Measurements from ENCODE around the gene CIB4. TPM values are rescaled to one million over a fixed set of nuclear protein-coding genes. Genes with fewer than 3 reads are reported as not detected.

CIB4 gene
- total and polyA plus RNA-seq, 2 donors (not counting 1 experiment from before 2014, with no cell fraction given): not detected

- no peaks in the 10 kb centered on the region for H3K36me3 ChIP-seq (replicated peaks in 1 of 2; ENCODE audit: control extremely low read depth in 1 of 2, control insufficient read depth in 1 of 2, extremely low read depth in 1 of 2, insufficient read depth in 2 of 2, low read length in 1 of 2)
- no peak overlapping the region for H3K4me2 ChIP-seq (replicated peaks; ENCODE audit: low read depth, low read length, poor library complexity, severe bottlenecking)
- Mint-ChIP-seq H3K27ac (no peak overlapping the region), H3K4me1 (no peaks in the 10 kb centered on the region), H3K9me3 (ENCODE audit: insufficient read depth) (no peaks in the 10 kb centered on the region), H3K4me3 (no peak overlapping the region), H3K27me3 (peaks cover 22% of the 10 kb centered on the region)
- intact Hi-C loops (cut with micrococcal nuclease): no loop called here
- H4K20me1 ChIP-seq (ENCODE audit: control insufficient read depth, insufficient read depth, low read length, poor library complexity, severe bottlenecking): no peaks in the 10 kb centered on the region
- ChIA-PET CTCF (no interaction called here), POLR2A (no interaction called here)
- H3K79me2 ChIP-seq (ENCODE audit: control insufficient read depth, insufficient read depth, low read length): no peaks in the 10 kb centered on the region
- H2AFZ ChIP-seq (ENCODE audit: insufficient read depth, low read depth, low read length, poor library complexity, severe bottlenecking): no peak overlapping the region
- peaks cover 0 to 3% (median 0%) of the 10 kb centered on the region in 3 donors for H3K9me3 ChIP-seq (ENCODE audit: control extremely low read depth in 1 of 3, control insufficient read depth in 2 of 3, insufficient read depth in 1 of 3, low read length in 2 of 3)
- no peaks in the 10 kb centered on the region for H3K27me3 ChIP-seq (replicated peaks in 1 of 4; ENCODE audit: control extremely low read depth in 1 of 4, control insufficient read depth in 3 of 4, insufficient read depth in 4 of 4, low read length in 3 of 4)
- WGBS (ENCODE audit: insufficient coverage): 86% methylated on average over 9 of the region's 10 CpGs
- no peak overlapping the region for H3K4me3 ChIP-seq (ENCODE audit: control extremely low read depth in 1 of 5, extremely low read depth in 1 of 5, insufficient read depth in 1 of 5, low read depth in 2 of 5, low read length in 4 of 5)
- ATAC-seq (ENCODE audit: low read depth): no peak
- H3K27ac ChIP-seq (ENCODE audit: low read length in 2 of 2): no peak overlapping the region
- no peak overlapping the region for H3K9ac ChIP-seq (ENCODE audit: low read length)
- TF ChIP-seq EZH2 (IDR thresholded peaks at IDR 0.05; ENCODE audit: borderline replicate concordance, insufficient read depth, low read depth, low read length, poor library complexity, severe bottlenecking) (no peak), CTCF (IDR thresholded peaks at IDR 0.05) (no peak)
- no peaks in the 10 kb centered on the region for H3K4me1 ChIP-seq (ENCODE audit: control insufficient read depth in 2 of 2, insufficient read depth in 2 of 2, low read length in 2 of 2)
- DNase-seq: no peak
These were observed 11.4 kb downstream of the CIB4 start for GRCh38 chr2:26629751-26630150.

- H3K27ac ChIP-seq (ENCODE audit: low read length in 2 of 2): no peak overlapping the region
- H4K20me1 ChIP-seq (ENCODE audit: control insufficient read depth, insufficient read depth, low read length, poor library complexity, severe bottlenecking): no peaks in the 10 kb centered on the region
- no peaks in the 10 kb centered on the region for H3K4me1 ChIP-seq (ENCODE audit: control insufficient read depth in 2 of 2, insufficient read depth in 2 of 2, low read length in 2 of 2)
- H3K4me3 ChIP-seq (ENCODE audit: control extremely low read depth in 1 of 5, extremely low read depth in 1 of 5, insufficient read depth in 1 of 5, low read depth in 2 of 5, low read length in 4 of 5): no peak overlapping the region
- H3K27ac Mint-ChIP-seq: no peak overlapping the region
- no peaks in the 10 kb centered on the region for H3K79me2 ChIP-seq (ENCODE audit: control insufficient read depth, insufficient read depth, low read length)
- ChIA-PET POLR2A (no interaction called here), CTCF (no interaction called here)
- DNase-seq: no peak
- no peaks in the 10 kb centered on the region for H3K4me1 Mint-ChIP-seq
- ATAC-seq (ENCODE audit: low read depth): no peak
- no peak for TF ChIP-seq EZH2 (IDR thresholded peaks at IDR 0.05; ENCODE audit: borderline replicate concordance, insufficient read depth, low read depth, low read length, poor library complexity, severe bottlenecking)
- no peak for TF ChIP-seq CTCF (IDR thresholded peaks at IDR 0.05)
- H3K27me3 ChIP-seq (replicated peaks in 1 of 4; ENCODE audit: control extremely low read depth in 1 of 4, control insufficient read depth in 3 of 4, insufficient read depth in 4 of 4, low read length in 3 of 4): no peaks in the 10 kb centered on the region
- 68% methylated on average over 5 of the region's 5 CpGs for WGBS (ENCODE audit: insufficient coverage)
- intact Hi-C loops (cut with micrococcal nuclease): no loop called here
- H3K4me3 Mint-ChIP-seq: no peak overlapping the region
- peaks cover 22% of the 10 kb centered on the region for H3K27me3 Mint-ChIP-seq
- H3K9ac ChIP-seq (ENCODE audit: low read length): no peak overlapping the region
- H2AFZ ChIP-seq (ENCODE audit: insufficient read depth, low read depth, low read length, poor library complexity, severe bottlenecking): no peak overlapping the region
- H3K9me3 ChIP-seq (ENCODE audit: control extremely low read depth in 1 of 3, control insufficient read depth in 2 of 3, insufficient read depth in 1 of 3, low read length in 2 of 3): peaks cover 0 to 3% (median 0%) of the 10 kb centered on the region in 3 donors
- H3K36me3 ChIP-seq (replicated peaks in 1 of 2; ENCODE audit: control extremely low read depth in 1 of 2, control insufficient read depth in 1 of 2, extremely low read depth in 1 of 2, insufficient read depth in 2 of 2, low read length in 1 of 2): no peaks in the 10 kb centered on the region
- H3K9me3 Mint-ChIP-seq (ENCODE audit: insufficient read depth): no peaks in the 10 kb centered on the region
- no peak overlapping the region for H3K4me2 ChIP-seq (replicated peaks; ENCODE audit: low read depth, low read length, poor library complexity, severe bottlenecking)
These were observed 11.9 kb downstream of the CIB4 start for GRCh38 chr2:26629346-26629630.

Measured in B cell (primary cell).